MM.1S (cell line): Measurements from ENCODE around the gene SCRN2.

Experiments
- DNase-seq: peaks from one replicate; pipeline ENCODE4 v3.0.0-alpha.2; 2015
- H2AFZ ChIP-seq: fragments of 300-600 bp; sonication (generic); 2 replicates; pipeline ENCODE4 v1.6.0; 2016; ENCODE audit warnings: antibody characterized with exemption, low read length
- H3F3A ChIP-seq: fragments of 300-600 bp; sonication (generic); 2 replicates; pipeline ENCODE4 v1.6.1; 2016; ENCODE audit warnings: mild to moderate bottlenecking, antibody characterized with exemption, low read length, moderate library complexity, mixed read lengths; ENCODE audit not compliant: insufficient read depth
- H3K27ac ChIP-seq: fragments of 300-600 bp; sonication (generic); 2 replicates; pipeline ENCODE4 v1.5.1; 2016; ENCODE audit warnings: mild to moderate bottlenecking, low read length
- H3K27me3 ChIP-seq: fragments of 300-600 bp; sonication (generic); replicated peaks from 2 replicates; pipeline ENCODE4 v1.6.0; 2016; ENCODE audit warnings: low read length; ENCODE audit not compliant: insufficient read depth
- H3K36me3 ChIP-seq: fragments of 300-600 bp; sonication (generic); replicated peaks from 2 replicates; pipeline ENCODE4 v1.6.1; 2016; ENCODE audit warnings: mild to moderate bottlenecking, low read length, mixed read lengths; ENCODE audit not compliant: insufficient read depth
- H3K4me1 ChIP-seq: fragments of 300-600 bp; sonication (generic); 2 replicates; pipeline ENCODE4 v1.6.1; 2016; ENCODE audit warnings: low read length, mixed read lengths
- H3K4me2 ChIP-seq: fragments of 300-600 bp; sonication (generic); 2 replicates; pipeline ENCODE4 v1.6.0; 2016; ENCODE audit warnings: low read depth, low read length
- H3K4me3 ChIP-seq: fragments of 300-600 bp; sonication (generic); 2 replicates; pipeline ENCODE4 v1.5.1; 2016; ENCODE audit warnings: low read length, mixed read lengths
- H3K79me2 ChIP-seq: fragments of 300-600 bp; sonication (generic); 2 replicates; pipeline ENCODE4 v1.6.1; 2016; ENCODE audit warnings: mixed run types, low read length, mixed read lengths
- H3K9ac ChIP-seq: fragments of 300-600 bp; sonication (generic); 2 replicates; pipeline ENCODE4 v1.6.1; 2016; ENCODE audit warnings: low read length, mixed read lengths
- H3K9me2 ChIP-seq: fragments of 300-600 bp; sonication (generic); replicated peaks from 2 replicates; pipeline ENCODE4 v1.6.1; 2016; ENCODE audit warnings: mild to moderate bottlenecking, low read length, mixed read lengths; ENCODE audit not compliant: insufficient read depth
- H3K9me3 ChIP-seq: fragments of 300-600 bp; sonication (generic); replicated peaks from 2 replicates; pipeline ENCODE4 v1.6.1; 2016; ENCODE audit warnings: mild to moderate bottlenecking, low read length, mixed read lengths; ENCODE audit not compliant: insufficient read depth
- H4K20me1 ChIP-seq: fragments of 300-600 bp; sonication (generic); 2 replicates; pipeline ENCODE4 v1.6.1; 2016; ENCODE audit warnings: mild to moderate bottlenecking, low read length, moderate library complexity, mixed read lengths; ENCODE audit not compliant: insufficient read depth
- CTCF ChIP-seq: fragments of 300-600 bp; sonication (generic); IDR thresholded peaks from 2 replicates; pipeline ENCODE4 v1.5.1; 2016; ENCODE audit warnings: antibody characterized with exemption, low read length, mixed read lengths
- EZH2 ChIP-seq: fragments of 300-600 bp; sonication (generic); optimal IDR thresholded peaks from 2 replicates; pipeline ENCODE3; 2017; ENCODE audit warnings: low read depth, mild to moderate bottlenecking, antibody characterized with exemption, low read length, mixed read lengths
- EZH2phosphoT487 ChIP-seq: fragments of 300-600 bp; sonication (generic); IDR thresholded peaks from 2 replicates; pipeline ENCODE4 v1.6.1; 2018; ENCODE audit warnings: antibody characterized with exemption, low read length

Gene SCRN2

GRCh38 chr17:47879028-47879585 is 38.0 kb upstream of the SCRN2 start:
- H2AFZ ChIP-seq, result no peak overlapping the region

GRCh38 chr17:47878203-47879027 is 37.3 kb upstream of the SCRN2 start:
- no peak overlapping the region for H3K4me3 ChIP-seq
- no peak for TF ChIP-seq EZH2phosphoT487
- no peak for TF ChIP-seq EZH2
- no peak for TF ChIP-seq CTCF
- H3K36me3 ChIP-seq, result no peaks in the 10 kb centered on the region
- H3K9me2 ChIP-seq, result no peaks in the 10 kb centered on the region
- no peaks in the 10 kb centered on the region for H3K9me3 ChIP-seq
- no peak overlapping the region for H3K9ac ChIP-seq
- H3F3A ChIP-seq, result no peaks in the 10 kb centered on the region
- no peaks in the 10 kb centered on the region for H3K4me1 ChIP-seq
- DNase-seq, result no peak
- no peaks in the 10 kb centered on the region for H4K20me1 ChIP-seq
- no peak overlapping the region for H3K27ac ChIP-seq
- H3K27me3 ChIP-seq, result peaks cover 76% of the 10 kb centered on the region
- no peak overlapping the region for H2AFZ ChIP-seq
- no peak overlapping the region for H3K4me2 ChIP-seq
- no peaks in the 10 kb centered on the region for H3K79me2 ChIP-seq

More at GRCh38 chr17:47879028-47879585, 38.0 kb upstream of the SCRN2 start:
- H3K9me2 ChIP-seq, result no peaks in the 10 kb centered on the region
- no peaks in the 10 kb centered on the region for H3F3A ChIP-seq
- no peaks in the 10 kb centered on the region for H3K79me2 ChIP-seq
- H3K27me3 ChIP-seq, result peaks cover 69% of the 10 kb centered on the region
- H3K4me2 ChIP-seq, result no peak overlapping the region
- H4K20me1 ChIP-seq, result no peaks in the 10 kb centered on the region
- H3K9ac ChIP-seq, result no peak overlapping the region
- H3K9me3 ChIP-seq, result no peaks in the 10 kb centered on the region
- TF ChIP-seq EZH2, result no peak
- no peak overlapping the region for H3K27ac ChIP-seq
- H3K4me1 ChIP-seq, result no peaks in the 10 kb centered on the region
- no peaks in the 10 kb centered on the region for H3K36me3 ChIP-seq
- no peak overlapping the region for H3K4me3 ChIP-seq
- no peak for DNase-seq

- Histone ChIP-seq H3K27me3 (peaks cover 85% of the 10 kb centered on the region), H3K27ac (no peak overlapping the region), H3K79me2 (no peaks in the 10 kb centered on the region), H2AFZ (no peak overlapping the region), H3K4me1 (no peaks in the 10 kb centered on the region), H3F3A (no peaks in the 10 kb centered on the region), H3K4me2 (no peak overlapping the region), H4K20me1 (no peaks in the 10 kb centered on the region), H3K9ac (no peak overlapping the region), H3K9me3 (no peaks in the 10 kb centered on the region), H3K36me3 (no peaks in the 10 kb centered on the region), H3K4me3 (no peak overlapping the region), H3K9me2 (no peaks in the 10 kb centered on the region)
- TF ChIP-seq EZH2phosphoT487 (no peak), EZH2 (no peak), CTCF (no peak)
- DNase-seq, result no peak
Measured at GRCh38 chr17:47877368-47878034, 36.4 kb upstream of the SCRN2 start.
